Neural cell (in vitro differentiated cells): ENCODE results near the gene ANKRD40.

Source experiments
- CTCF ChIP-seq: fragments of 450-650 bp; IDR thresholded peaks from 2 replicates; pipeline ENCODE4 v1.5.1; 2014; ENCODE audit warnings: antibody characterized with exemption, mild to moderate bottlenecking, moderate library complexity; ENCODE audit not compliant: poor library complexity, severe bottlenecking
- EZH2 ChIP-seq: fragments of 200-600, 300-800 bp; shearing (Covaris generic), sonication (generic); IDR thresholded peaks from 2 replicates; pipeline ENCODE4 v1.6.1; 2014; ENCODE audit warnings: antibody characterized with exemption, low read length, borderline replicate concordance, mild to moderate bottlenecking; ENCODE audit not compliant: insufficient read depth, poor library complexity, severe bottlenecking
- MXI1 ChIP-seq: fragments of 450-650 bp; conservative IDR thresholded peaks from 2 replicates; pipeline ENCODE4 v1.6.1; 2014; ENCODE audit warnings: antibody characterized with exemption, mild to moderate bottlenecking; ENCODE audit not compliant: poor library complexity, severe bottlenecking
- TAF1 ChIP-seq: IDR thresholded peaks from 2 replicates; pipeline ENCODE4 v1.6.1; 2012; ENCODE audit warnings: low read depth

GRCh38 chr17:50745631-50746030 lies 37.9 kb upstream of the ANKRD40 start:
- TF ChIP-seq EZH2 (no peak), CTCF (no peak), MXI1 (no peak), TAF1 (no peak)
